ENCODE measurements around the gene PCGF3.
"Not testable (repeated sequence)": the region's sequence is repeated elsewhere in the genome, so short reads cannot be mapped to it uniquely, and the experiment has no call there.

PCGF3 gene

DNA sequence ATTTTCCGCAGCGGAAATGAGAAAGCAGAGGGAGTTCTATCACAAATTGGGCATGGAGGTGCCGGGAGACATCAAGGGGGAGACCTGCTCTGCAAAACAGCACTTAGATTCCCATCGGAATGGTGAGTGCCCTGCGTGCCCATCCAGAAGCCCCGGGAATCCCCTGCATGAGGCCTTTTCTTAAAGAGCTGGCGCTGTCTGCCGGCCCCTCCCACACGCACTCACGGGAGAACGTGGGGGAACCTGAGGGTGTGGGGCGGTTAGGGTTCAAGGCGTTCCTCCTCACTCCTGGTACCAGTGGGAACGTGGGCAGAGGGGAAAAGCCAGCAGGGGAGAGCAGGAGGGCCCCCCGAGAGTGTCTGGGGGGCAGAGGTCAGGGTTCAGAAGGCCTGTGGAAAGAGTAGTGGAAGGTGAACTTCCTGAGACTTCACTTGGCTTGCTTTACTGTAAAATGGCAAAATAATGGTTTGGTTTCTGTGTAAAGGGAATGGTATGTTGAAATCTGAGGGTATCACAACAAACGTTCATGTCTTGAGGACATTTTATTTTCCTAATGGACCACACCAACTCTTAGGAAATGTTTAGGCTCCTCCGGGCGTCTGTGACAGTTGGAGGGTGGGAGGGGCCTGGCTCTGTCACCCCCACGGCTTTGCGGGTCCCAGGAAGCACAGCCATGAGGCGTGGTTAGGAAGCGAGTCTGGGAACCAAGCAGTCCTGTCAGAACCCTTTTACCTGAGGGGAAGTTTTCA lies 38.0 kb downstream of the PCGF3 start:
- DNase-seq: no peak

DNA sequence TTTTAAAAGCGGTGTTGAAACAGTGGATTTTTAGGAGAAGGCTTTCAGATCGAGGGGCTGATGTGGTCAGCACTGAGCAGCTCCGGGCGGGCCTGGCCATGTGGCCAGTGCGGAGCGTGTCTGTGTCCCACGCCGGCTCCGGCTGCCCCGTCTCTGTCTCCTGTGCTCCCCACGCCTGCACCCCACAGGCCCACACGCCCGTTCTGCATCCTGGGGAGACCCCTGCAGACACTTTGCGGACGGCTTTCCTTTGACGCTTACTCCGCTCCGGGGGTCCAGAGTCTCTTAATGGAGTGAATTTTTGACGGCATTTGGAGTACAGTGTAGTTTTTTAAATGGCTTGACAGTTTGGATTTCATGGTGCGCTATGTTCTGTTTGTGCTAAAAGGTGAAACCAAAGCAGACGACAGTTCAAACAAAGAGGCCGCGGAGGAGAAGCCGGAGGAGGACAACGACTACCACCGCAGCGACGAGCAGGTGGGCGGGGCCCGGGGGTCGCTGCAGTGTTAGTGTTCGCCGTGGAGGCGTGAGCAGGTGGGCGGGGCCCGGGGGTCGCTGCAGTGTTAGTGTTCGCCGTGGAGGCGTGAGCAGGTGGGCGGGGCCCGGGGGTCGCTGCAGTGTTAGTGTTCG lies 38.7 kb downstream of the PCGF3 start:
- DNase-seq: no peak

DNA sequence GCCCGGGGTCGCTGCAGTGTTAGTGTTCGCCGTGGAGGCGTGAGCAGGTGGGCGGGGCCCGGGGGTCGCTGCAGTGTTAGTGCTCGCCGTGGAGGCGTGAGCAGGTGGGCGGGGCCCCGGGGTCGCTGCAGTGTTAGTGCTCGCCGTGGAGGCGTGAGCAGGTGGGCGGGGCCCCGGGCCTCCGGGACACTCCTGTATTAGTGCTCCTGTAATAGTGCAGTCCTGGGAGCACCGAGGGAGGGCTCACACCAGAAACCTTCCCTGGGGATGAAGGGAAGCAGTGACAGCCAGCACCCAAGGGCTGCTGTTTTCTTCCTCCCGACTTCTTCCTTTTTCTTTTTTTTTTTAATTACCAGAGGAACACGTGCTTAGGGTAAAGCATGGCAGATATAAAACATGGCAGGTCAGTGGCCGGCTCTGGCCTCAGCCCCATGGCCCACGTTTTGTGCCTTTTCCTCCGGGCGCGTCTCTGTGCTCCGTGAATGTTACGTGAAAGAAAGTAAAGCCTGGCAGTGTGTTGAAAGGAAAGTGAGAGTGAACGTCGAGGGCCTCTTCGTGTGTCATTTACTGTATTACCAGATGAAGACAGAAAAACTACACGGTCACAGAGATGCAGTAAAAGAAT lies 42.0 kb downstream of the PCGF3 start:
- DNase-seq: no peak

DNA sequence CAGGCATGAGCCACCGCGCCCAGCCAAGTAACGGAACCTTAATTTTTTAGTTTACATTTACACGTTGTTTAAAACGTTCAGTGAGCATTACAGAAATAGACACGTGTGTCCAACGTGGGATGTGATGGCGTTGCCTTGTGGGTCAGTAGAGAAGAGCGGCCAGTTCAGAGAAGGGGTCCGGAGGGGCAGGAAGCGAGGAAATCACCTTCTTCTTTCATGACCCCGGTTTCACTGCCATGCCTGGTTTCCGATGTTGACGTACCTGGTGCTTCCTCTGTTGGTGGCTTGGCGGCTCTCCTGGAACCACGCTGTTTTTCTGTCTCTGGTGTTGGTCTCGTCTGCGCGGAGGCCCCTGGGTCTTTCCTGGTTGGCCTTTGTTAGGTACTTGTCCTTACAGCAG lies 42.8 kb downstream of the PCGF3 start:
- no peak for DNase-seq

DNA sequence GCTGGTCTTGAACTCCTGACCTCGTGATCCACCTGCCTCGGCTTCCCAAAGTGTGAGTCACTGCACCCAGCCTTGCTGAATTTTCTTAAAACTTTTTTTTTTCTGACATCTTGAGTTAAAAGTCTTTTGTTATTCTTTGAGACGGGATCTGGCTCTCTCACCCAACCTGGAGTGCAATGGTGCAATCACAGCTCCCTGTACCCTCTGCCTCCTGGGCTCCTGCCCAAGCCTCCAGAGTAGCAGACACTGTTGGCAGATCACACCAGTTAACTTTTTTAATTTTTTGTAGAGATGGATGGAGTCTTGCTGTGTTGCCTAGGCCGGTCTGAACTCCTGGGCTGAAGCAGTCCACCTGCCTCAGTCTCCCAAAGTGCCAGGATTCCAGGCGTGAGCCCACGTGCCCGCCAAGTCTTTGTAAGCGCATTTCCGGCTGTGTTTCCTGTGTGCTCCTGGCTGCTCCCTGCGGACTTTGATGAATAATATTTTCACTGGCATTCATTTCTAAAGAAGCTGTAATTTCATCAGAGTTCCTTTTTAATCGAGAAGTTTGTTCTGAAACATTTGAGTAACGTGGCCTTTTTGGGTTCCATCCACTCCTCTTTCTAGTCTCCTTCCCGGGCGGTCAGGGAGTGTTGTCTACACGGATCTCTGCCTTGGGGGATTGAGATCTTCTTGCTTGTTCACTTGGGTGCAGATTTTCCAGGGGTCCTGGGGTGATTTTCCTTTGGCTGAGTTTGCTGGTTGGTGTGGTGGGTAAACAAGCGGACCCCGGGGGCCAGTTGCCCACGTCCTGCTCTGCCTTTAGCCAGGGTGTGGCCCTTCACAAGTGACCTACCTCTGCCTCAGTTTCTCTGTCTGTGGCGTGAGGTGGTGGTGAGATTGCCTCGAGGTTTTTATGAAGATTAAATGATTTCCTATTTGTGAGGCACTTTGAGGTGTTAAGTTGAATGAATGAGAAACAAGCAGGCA lies 44.4 kb downstream of the PCGF3 start:
- DNase-seq: no peak

DNA sequence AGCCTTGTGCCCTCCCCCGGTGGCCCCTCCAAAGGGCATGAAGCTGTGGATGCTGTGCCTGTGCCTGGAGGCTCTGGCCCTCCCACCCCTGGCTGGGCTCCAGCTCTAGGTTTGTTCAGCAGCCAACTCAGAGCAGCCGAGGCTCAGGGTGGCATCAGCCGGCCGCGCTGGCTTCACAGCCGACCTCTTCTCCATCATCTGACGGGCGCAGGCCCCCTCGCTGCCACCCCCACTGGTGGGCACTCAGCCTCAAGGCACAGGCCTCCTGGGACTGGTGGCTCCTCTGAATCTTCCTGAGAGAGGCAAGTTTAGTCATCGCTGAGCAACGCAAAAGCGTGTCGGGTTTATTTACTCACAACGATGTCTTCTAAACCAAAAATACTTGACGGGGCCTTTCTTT lies 46.0 kb downstream of the PCGF3 start:
- no peak for DNase-seq

DNA sequence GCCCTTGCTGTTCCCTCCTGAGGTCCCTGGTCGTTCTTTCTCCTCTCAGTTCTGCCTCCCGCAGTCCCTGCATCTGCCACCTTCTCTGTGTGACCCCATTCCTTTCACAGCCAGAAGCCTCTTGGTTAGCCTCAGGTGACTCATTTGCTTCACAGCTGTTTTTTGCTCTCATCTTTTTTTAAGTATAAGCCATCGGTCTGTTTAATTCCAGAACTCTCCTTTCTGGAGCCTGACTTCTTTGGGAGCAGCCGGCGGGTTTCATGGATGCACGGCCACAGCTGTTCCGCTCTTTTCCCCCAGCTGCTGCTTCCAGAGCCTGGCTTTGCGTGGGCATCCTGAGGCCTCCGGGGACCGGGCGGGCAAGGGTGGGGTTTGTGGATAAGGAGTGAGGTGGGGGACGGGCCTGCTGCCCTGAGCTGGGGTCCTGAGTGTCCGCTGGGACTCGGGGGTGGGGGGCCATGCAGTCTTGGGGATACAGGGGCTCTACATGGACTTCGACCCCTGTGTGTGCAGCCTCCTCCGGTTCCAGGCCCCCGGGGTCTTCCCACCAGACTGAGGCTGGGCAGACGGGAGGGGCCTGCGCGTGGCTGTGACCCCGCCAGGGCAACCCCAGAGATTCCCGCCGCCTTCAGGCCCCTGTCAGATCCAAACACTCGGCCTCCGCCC lies 46.7 kb downstream of the PCGF3 start:
- DNase-seq: no peak

DNA sequence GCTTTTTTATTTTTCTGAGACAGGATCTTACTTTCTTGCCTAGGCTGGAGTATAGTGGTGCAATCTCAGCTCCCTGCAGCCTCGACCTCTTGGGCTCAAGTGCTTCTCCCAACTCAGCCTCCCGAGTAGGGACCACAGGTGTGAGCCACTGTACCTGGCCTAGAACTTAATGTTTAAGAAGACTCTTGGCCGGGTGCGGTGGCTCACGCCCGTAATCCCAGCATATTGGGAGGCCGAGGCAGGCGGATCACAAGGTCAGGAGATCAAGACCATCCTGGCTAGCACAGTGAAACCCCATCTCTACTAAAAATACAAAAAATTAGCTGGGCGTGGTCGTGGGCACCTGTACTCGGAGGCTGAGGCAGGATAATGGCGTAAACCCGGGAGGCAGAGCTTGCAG lies 47.6 kb downstream of the PCGF3 start:
- not testable (repeated sequence) for DNase-seq

DNA sequence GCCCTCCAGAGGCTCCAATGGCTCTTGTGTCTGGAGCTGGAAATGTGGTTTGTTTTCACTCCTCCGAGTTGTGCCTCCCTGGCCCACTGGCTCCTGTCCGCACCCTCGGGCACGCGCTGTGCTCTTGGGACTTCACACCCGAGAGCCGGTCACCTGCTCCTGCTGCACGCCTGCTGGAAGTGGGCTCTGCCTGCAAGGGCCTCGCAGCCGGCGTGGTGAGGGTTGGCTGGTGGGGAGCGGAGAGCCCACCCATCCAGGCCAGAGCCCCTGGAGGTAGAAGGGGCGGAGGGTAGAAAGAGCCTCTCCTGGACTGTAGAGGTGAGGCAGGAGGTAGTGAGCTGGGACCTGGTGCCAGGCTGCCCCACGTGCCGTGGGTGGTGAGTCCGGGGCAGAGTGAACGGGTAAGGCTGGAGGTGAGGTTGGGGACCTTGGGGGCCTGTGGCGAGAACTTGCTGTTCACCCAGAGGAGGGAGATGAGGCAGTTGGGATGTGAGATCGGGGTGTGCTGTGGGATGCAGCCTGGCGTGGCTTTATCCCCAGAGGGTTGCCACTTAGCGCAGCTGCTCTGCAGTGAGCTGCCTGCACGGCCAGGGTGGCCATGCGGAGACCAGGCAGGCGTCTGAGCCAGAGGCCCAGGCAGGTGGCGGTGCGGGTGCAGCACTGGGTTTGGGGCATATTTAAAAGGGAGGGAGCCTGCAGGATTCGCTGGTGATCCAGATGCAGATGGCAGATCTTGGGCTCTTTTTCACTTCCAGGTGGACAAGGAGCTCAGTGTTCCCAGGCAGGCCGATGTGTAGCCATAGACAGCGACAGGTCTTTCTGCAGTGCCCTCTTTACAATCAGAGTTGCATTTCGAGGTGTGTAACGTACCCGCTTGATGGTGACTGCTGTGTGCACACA lies 48.8 kb downstream of the PCGF3 start:
- no peak for DNase-seq

DNA sequence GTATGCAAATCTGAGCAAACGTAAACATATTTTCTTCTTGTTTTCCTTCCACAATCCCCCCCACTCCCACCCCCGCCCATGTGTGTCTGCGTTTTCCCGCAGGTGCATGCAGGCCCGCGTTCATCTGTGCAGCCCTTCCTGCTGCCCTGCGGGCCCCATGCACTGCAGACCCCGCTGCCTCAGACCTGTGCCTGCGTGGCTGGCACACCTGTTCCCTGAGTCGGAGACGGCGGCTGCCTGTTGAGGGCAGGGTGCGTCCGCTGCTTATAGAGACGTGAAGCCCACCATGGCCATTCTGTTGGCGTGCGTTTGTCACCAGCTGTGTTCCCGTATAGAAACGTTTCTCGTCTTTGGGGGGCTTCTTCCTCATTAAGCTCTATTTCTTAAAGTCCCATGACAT lies 51.5 kb downstream of the PCGF3 start:
- DNase-seq: no peak

DNA sequence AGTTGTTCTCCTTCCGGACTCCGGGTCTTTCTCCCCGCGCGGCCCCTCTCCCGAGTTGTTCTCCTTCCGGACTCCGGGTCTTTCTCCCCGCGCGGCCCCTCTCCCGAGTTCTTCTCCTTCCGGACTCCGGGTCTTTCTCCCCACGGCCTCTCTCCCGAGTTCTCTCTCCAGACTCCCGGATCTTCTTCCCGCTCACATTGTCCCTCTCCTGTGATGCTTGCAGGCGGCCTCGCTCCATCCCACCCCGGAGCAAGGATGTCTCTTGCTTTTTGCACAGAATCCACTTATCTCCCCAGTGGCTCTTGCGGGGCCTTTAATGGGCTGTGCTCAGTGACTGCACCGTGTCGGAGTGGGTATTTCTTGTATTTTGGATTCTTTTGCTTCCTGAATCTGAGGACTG lies 54.2 kb downstream of the PCGF3 start:
- DNase-seq: not testable (repeated sequence)

DNA sequence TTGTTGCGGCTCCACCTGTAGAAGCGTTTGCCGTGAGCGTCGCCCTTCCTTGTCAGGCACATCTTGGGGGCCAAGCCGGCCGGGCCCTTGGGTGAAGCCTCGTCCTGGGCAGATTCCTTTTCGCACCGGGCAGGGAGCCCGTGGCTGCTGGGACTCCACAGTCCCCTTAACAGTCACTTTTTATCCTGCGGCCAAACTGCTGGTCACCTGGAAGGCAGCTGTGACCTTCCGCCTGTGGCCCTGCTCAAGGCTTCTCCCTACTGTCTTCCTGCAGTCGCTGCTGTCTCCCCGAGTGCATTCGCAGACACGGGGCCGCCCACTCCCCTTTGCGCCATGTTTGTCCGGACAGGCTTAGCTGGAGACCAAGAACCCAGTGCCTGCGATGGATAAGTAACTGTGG lies 55.0 kb downstream of the PCGF3 start:
- no peak for DNase-seq

DNA sequence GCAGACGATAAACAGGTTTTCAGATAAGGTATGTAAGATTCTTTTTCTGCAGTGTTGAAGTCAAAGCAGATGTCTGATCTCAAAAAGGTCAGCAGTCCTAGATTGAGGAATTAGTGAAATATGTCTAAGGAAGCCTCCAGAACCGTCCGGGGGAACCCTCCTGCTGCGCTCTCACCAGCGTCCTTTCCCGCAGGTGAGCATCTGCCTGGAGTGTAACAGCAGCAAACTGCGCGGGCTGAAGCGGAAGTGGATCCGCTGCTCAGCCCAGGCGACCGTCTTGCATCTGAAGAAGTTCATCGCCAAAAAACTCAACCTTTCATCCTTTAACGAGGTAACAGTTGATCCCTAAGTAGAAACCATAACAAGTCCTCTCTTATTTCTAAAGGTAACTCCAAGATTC lies 55.5 kb downstream of the PCGF3 start:
- no peak for DNase-seq

DNA sequence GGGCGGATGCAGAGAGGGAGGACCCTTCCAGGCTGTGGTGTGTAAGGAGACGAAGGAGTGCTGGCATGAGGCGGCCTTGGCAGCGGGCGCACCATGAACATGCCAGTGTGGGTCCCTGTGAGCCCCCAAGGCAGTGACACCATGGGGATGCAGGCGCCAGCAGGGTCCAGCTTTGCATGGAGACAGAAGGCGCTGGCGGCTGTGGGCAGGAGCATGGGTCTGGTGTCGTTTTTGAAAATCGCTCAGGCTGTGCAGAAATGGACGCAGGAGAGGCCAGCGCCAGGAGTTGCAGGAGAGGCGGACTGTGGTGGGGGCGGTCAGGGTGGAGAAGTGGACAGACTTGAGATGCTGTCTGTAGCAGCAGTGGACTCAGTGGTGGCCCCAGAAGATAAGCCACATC lies 56.1 kb downstream of the PCGF3 start:
- no peak for DNase-seq

DNA sequence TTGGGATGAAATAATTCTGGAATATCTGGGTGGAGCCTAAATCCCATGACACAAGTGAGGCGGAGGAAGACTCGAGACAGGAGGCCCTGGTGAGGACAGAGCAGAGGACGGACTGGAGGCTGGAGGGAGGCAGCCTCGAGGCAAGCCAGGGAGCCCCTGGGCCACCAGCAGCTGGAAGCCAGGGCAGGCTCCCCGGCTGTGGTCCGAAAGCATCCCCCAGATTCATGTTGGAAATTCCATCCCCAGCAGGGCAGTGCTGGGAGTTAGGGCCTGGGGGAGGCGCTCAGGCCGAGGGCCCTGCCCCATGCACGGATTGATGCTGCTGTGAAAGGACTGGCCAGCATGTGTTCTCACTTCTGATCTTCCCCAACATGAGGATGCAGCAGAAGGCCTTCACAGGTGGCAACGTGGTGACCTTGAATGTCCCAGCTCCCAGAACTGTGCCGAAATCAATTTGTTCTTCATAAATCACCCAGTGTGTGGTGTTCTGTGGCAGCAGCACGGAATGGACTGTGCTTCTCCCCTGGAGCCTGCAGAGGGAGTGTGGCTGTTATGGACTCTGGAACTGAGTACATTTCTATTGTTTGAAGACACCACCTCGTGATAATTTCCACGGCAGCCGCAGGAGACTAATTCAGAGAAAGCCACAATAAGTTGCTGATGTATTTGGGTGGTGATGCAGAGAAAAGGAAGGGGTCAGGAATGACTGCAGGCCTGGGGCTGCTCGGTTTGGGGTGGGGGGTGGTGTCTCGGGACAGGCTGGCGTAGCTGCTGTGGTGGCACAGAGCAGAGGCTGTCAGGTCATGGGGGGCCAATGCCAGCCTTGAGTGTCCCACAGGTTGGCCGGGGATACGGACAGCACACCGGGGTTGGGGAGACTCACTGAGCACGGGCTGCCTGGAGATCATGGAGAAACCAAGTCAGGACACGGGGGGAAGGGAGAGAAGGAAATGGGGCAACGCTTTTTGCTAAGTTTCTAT lies 56.9 kb downstream of the PCGF3 start:
- DNase-seq: no peak

DNA sequence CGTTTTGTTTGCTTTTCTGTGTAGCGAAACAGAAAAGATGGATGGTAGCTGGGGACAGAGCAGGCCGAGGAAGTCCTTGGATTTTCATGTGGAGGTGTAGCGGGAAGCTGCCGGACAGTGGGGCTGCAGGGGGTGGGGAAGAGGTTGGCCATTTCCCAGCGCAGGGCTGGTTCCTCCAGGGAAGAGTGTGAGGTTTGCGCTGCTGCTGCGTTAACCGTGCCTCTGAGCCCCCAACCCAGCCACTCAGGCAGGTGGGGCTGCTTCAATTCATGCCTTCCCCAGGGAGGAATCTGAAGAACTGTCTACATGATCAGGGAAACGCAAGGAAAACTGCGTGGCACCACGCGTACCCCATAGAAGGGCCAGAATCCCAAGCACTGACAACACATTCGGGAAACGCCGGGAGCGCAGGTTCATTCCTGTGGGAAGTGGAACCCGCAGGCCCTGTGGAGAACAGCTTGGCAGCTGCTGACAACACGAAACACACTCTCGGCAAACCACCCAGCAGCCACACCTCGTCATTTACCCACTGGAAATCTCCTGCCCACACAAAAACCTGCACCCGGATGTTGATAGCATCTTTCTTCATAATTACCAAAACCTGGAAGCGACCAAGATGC lies 57.7 kb downstream of the PCGF3 start:
- DNase-seq: no peak

DNA sequence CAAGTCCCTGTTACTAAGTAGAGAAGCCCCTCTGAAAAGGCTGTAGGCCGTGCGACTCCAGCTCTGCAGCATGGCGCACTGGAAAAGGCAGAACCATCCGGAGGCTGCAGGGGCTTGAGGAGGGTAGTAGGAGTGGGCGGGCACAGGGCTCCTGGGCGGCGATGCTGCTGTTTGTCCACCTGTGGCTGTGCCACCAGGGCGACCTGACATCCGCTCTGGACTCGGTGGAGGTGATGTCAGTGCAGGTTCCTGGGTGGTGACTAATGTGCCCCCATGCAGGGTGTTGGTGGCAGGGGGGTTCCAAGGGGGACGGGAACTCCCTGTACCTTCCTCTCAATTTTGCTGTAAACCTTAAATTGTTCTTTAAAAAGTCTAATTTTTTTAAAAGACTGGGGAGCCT lies 58.3 kb downstream of the PCGF3 start:
- DNase-seq: no peak

DNA sequence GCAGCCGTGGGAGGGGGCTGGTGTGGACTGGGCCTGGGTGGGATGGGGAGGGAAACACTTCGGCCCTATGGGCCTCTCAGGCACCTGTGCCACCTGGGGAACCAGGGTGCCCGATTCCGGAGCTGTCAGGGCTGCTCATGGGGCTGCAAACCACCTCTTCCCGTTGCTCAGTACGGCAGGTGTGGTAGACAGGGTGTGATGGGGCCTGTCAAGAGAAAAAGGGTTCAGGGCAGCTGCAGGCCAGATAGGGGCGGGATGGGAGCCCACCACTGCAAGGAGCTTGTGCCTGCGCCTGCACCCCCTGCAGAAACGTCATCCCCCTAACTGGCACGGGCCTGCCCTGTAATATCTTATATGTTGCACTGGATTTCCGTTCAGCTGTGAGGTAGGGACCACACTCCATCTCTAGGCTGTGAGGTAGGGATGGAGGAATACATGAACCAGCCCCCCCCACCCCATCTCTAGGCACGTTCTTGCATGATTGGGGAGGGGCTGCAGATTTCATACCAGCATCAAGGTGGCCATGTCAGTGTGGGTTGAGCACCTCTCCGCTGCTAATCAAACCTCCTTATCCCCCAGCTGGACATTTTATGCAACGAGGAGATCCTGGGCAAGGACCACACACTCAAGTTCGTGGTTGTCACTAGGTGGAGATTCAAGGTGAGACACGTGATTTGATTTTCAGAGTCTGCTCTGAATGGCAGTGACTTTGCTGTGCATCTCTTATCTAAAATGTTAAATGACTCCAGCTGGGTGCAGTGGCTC lies 59.0 kb downstream of the PCGF3 start:
- no peak for DNase-seq

DNA sequence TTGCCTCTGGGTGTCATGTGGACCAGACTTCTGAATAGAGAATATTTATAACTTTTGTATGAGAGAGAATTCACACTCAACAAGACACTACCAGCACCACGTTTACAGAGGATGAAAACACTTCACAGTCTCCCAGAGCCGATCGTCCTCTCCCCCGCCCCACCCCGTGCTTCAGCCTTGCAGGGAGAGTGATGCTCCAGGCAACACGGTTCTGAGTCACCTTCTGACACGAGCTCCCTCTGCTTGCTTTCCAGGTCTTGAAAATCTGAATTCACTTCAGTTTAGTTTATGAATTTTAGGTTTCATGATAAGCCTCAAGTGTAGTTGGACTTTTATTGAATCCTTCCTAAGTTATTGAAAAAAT lies 60.5 kb downstream of the PCGF3 start:
- no peak for DNase-seq
